NCI-H2107 (cell line): Measurements from ENCODE around the gene PCBP3.
"Not testable (repeated sequence)": the region's sequence is repeated elsewhere in the genome, so short reads cannot be mapped to it uniquely, and the experiment has no call there.

Experiments used
- DNase-seq: peaks from one replicate; lab custom pipeline; 2025; lab: John Stamatoyannopoulos, UW

Gene PCBP3

GRCh38 chr21:45788198-45788597, 144.7 kb downstream of the PCBP3 start:
- no peak for DNase-seq

- DNase-seq: no peak
Observed at GRCh38 chr21:45788637-45789506, 145.3 kb downstream of the PCBP3 start.

- no peak for DNase-seq
Observed at GRCh38 chr21:45790427-45790826, 146.9 kb downstream of the PCBP3 start.

DNA sequence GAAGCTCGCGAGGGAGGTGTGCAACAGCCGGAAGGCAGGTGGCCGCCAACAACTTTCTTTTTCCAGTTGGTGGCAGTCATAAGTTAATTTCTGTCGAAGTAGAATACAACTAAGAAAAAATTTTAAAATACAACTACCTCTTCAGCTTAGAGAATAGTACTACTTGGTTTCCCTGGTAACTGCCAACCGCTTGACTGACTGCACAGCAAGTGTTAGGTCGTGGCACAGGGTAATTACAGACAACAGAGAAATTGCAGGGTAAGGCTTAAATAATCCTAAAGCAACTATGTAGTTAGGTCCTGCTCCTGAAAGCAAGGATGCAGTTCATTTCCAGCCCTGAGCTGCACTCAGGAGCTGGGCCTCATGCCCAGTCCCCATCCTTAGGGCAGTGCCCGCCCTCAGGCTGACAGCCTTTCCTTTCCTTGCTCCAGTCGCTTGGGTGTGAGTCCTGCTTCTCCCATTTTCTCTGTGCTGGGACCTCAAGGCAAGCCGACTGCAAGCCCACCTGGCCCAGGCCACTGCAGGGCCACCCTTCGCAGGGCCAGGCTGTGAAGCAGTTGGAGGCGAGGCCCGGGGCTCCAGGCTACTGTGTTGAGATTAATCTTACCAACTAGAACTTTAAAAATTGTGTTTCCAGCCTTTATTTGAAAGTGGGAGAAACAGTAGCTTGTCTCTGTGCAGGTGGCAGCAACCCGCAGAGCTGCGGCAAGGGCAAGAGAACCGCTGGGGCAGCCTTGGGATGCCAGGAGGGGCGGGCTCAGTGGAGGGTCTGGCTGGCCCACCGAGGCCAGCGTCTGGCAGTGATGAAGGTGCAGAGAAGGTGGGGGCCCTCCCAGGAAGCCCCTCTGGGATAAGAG, 148.3 kb downstream of the PCBP3 start:
- DNase-seq: no peak

DNA sequence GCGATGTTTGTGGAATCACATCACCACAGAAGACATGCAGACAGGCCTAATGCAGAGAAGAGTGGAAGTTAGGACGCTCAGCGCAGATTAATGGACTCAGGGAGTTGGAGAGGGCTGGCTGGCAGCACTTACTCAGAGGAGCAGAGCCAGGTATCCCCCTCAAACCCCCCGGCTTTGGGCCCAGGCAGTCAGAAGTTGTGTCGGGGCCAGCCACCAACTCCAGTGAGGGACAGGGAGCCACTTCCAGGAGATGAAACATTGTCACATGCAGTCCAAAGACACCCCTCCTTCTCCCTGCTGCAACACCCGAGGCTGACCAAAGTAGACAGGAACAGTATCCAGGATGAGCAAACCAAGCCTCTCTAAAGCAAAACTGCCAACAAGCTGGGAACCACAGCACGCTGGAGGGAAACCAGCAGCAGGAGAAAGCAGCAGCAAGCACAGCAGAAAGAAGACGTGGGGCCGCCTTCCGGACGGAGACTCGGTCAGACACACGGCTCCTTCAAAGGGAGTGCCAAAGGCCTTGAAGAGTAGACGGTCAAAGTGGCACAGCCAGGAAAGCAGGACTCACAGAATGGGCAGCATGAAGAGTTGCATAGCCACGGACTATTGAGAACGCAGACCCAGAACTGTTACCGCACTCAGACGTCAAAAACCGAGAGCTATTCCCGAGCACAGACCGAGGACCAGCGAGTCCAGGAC, 149.3 kb downstream of the PCBP3 start:
- DNase-seq: no peak

GRCh38 chr21:45794027-45794426, 150.5 kb downstream of the PCBP3 start:
- no peak for DNase-seq

GRCh38 chr21:45796003-45796402, 152.5 kb downstream of the PCBP3 start:
- no peak for DNase-seq

DNA sequence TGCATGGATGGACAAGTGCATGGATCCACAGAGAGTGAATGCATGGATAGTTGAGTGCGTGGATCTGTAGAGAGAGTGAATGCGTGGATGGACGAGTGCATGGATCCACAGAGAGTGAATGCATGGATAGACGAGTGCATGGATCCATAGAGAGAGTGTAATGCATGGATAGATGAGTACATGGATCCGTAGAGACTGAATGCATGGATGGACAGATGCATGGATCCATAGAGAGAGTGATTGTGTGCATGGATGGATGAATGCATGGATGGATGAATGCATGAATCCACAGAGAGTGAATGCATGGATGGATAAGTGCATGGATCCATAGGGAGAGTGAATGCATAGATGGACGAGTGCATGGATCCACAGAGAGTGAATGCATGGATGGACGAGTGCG, 153.8 kb downstream of the PCBP3 start:
- DNase-seq: no peak

GRCh38 chr21:45799765-45800338, 156.3 kb downstream of the PCBP3 start:
- no peak for DNase-seq

- DNase-seq: no peak
Observed at GRCh38 chr21:45800339-45801080, 157.0 kb downstream of the PCBP3 start.

DNA sequence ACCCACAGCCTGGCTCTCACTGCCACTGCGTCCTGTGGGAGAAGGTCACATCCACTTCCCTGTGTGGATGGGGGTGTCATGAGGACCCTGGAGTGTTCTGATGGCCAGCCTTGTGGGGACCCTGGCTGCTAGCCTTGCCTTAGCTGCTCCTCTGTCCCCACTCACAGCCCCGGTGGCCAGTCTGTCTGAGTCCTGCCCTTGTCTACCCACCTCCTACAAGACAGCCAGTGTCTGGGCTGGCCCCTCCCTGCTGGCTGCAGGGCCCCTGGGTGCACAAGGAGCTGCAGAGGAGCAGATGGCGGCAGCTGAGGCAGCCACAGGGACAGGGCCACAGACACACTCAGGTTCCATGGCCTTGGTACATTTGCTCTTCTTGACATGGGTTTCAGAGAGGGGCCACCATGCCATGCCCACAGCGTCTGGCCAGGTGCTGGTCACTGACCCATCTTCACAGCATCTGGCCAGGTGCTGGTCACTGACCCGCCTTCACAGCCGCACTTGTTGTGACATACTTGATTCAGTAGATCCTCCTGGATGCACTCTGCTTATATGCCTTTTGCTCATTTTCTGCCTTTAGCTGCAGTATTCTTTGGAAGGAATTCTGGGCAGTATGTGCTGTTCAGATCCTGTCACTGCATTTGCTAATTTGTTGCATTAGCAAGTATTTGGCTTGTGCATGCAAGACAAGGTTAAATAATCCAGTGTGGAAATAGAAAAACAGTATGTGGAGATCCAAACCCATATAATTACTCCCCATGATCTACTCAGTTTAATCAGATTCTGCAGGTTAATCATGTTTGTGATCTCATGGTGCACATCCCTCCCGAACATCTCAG, 157.8 kb downstream of the PCBP3 start:
- no peak for DNase-seq

DNA sequence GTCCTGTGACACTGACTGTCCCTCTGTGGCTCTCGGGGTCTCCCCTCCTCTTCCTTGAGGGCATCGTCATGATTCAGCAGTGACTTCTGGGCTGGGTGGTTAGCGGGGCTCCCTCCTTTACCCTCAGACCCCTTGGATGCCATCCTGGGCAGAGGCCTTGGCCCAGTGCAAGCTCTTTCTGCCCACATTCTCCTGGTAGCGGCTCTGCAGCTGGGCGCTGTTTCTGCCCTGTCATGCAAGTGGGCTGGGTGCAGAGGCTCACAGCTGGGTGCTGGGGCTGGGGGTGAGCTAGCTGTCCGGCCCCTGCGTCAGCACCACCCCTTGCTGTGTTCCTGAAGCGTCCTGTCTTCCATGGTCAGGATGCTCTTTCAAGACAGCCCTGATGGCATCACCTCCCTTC, 158.5 kb downstream of the PCBP3 start:
- DNase-seq: no peak

DNA sequence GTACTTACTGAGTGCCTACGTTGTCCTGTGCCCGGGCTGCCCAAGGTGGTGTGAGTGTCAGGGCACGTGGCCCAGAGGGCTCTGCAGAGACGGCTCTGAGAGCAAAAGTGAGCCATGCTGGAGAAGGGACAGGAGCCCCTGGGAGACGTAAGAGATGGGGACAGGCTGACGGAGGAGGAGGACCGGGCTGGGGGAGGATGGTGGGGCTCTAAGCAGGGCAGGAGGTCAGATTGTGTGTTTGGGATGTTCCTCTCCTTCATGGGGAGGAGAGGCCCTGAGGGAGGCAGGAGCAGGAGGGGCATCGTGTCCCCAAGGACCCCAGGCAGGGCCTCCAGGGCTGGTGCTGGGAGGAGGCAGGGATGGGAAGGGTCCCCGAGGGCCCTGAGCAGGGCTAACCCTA, 158.9 kb downstream of the PCBP3 start:
- no peak for DNase-seq

DNA sequence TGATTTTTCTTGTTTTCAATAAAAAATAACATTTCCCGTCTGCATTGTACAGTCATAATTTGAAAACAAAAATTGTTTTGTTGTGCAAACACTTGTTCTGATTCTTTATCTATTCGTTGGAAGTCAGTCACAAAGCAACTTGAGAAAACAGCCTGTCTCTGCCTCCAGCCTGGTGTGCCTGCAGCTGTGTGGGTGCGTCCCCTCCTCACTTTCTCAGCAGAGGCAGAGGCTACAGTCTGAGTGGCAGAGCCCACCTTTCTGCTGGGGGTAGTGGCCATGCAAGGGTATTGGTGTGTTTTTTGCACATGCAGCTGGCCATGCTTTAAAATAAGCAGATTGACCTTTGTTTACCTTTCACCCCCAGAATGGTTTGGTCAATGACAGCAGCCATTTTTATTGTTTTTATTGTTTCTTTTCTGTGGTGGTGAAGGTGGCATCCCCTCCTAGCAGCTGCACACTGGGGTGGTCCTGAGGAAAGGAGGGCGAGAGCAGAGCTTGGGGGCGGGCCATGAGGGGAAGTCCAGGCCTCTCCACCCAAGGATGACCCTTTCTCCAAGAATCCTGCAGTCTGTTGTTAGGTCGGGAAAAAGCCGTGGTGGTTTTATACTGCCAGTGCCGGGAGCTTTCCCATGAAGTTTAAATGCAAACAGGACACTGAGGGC, 159.6 kb downstream of the PCBP3 start:
- no peak for DNase-seq

GRCh38 chr21:45803618-45804340, 160.3 kb downstream of the PCBP3 start:
- no peak for DNase-seq

DNA sequence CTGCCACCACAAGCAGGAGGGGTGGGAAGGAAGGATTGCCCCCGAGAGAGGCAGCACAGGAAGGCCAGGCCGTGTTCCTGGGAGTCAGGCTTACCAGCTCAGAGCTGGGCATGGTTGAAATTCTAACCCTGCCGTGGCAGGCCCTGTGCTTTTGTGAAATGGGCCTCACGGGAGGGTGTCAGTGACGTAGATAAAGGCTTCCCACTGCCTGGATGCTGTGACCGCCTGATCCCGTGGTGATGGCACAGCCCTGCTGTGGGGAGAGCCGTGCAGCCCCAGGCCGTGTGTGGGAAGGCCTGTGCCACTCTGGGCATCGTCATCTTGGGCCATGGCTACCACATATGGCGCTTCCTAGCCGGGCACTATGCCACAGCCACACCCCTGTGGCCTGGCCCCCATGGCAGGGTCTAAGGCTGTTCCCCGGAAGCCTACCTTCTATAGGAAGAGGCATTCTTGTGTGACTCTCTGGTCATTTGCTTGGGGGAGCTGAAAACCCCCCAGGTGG, 161.3 kb downstream of the PCBP3 start:
- no peak for DNase-seq

- DNase-seq: no peak
Observed at GRCh38 chr21:45805321-45805720, 161.8 kb downstream of the PCBP3 start.

GRCh38 chr21:45806042-45806441, 162.5 kb downstream of the PCBP3 start:
- no peak for DNase-seq

GRCh38 chr21:45808663-45809062, 165.1 kb downstream of the PCBP3 start:
- not testable (repeated sequence) for DNase-seq
